ENCODE measurements around the gene PANK2.
"Not testable (repeated sequence)": the region's sequence is repeated elsewhere in the genome, so short reads cannot be mapped to it uniquely, and the experiment has no call there.

The PANK2 gene

GRCh38 chr20:3902446-3902845, 13.3 kb downstream of the PANK2 start:
- Mint-ChIP-seq H3K36me3 (ENCODE audit: low read depth) (peaks cover 2% of the 10 kb centered on the region), H3K27ac (no peak overlapping the region), H3K9me3 (no peaks in the 10 kb centered on the region), H3K4me3 (no peak overlapping the region), H3K27me3 (ENCODE audit: low read depth) (no peaks in the 10 kb centered on the region), H3K4me1 (ENCODE audit: low read depth) (peaks cover 36% of the 10 kb centered on the region)

DNA sequence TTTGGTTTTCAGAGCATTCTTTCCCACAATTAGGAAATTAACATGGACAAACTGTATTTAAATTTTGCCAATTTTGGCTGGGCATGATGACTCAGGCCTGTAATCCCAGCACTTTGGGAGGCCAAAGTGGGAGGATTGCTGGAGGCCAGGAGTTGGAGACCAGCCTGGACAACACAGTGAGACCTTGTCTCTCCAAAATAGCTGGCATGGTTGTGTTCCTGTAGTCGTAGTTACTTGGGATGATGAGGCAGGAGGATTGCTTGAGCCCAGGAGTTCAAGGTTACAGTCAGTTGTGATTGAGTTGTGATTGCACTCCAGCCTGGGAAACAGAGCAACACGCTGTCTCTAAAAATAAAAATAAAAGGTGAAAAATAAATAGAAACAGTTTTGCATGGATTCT, 15.0 kb downstream of the PANK2 start:
- Mint-ChIP-seq H3K4me3 (no peak overlapping the region), H3K4me1 (ENCODE audit: low read depth) (peaks cover 48% of the 10 kb centered on the region), H3K36me3 (ENCODE audit: low read depth) (peaks cover 15% of the 10 kb centered on the region)

GRCh38 chr20:3904857-3905256, 15.7 kb downstream of the PANK2 start:
- H3K27ac Mint-ChIP-seq: peak overlapping the region; percentile 45
- peaks cover 15% of the 10 kb centered on the region for H3K36me3 Mint-ChIP-seq (ENCODE audit: low read depth)
- H3K4me1 Mint-ChIP-seq (ENCODE audit: low read depth): peaks cover 47% of the 10 kb centered on the region

More for the DNA sequence above, 15.0 kb downstream of the PANK2 start:
- Mint-ChIP-seq H3K27me3 (ENCODE audit: low read depth) (no peaks in the 10 kb centered on the region), H3K9me3 (no peaks in the 10 kb centered on the region), H3K27ac (no peak overlapping the region)

GRCh38 chr20:3906744-3907721, 17.8 kb downstream of the PANK2 start:
- H3K27me3 Mint-ChIP-seq (ENCODE audit: low read depth); H3K9me3 Mint-ChIP-seq: not testable (repeated sequence)
- Mint-ChIP-seq H3K27ac (peak overlapping the region; percentile 93), H3K36me3 (ENCODE audit: low read depth) (peaks cover 28% of the 10 kb centered on the region), H3K4me1 (ENCODE audit: low read depth) (peaks cover 38% of the 10 kb centered on the region), H3K4me3 (peak overlapping the region; percentile 72)

More at GRCh38 chr20:3904857-3905256, 15.7 kb downstream of the PANK2 start:
- Mint-ChIP-seq H3K9me3 (no peaks in the 10 kb centered on the region), H3K4me3 (no peak overlapping the region), H3K27me3 (ENCODE audit: low read depth) (no peaks in the 10 kb centered on the region)

DNA sequence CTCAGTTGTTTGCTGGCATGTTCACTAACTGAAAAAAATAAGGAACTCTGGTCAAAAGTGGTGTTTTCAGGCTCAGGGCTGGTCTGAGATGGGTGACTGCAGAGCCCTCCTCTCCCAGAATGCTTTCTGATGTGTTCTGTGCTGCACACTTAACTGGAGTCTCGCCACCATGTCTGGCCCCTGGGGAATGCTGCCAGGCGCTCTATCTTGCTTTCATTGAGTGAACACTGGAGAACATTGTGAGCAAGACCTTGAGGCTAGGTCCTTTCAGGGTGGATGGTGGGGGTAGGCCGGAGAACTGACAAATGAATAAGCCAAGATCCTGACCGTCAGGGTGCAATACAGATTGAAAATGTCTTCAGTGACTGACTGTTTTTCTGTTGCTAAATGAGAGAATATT, 19.5 kb downstream of the PANK2 start:
- Mint-ChIP-seq H3K4me3 (peak overlapping the region; percentile 35), H3K36me3 (ENCODE audit: low read depth) (peaks cover 36% of the 10 kb centered on the region), H3K27ac (peak overlapping the region; percentile 67)

DNA sequence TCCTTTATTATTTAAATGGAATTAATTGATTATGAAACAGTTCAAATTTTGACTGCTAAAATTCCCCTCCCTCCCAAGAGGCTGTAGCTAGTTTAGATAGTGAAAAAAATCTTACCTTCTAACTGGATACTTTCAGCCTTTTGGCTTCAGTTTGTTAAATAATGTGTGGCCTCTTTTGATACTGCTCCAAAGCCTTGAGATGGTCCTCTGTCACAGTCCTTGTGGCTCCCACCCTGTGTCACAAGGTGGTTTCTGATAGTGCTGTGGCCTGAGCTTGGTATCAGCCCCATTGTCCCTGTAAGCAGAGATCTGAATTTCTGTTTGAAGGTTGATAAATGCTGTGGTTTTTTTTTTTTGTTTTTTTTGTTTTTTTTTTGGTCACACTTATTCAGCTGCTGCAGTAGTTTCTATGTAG, 20.8 kb downstream of the PANK2 start:
- Mint-ChIP-seq H3K36me3 (ENCODE audit: low read depth) (peaks cover 44% of the 10 kb centered on the region), H3K27ac (peak overlapping the region; percentile 64), H3K4me1 (ENCODE audit: low read depth) (peaks cover 33% of the 10 kb centered on the region), H3K27me3 (ENCODE audit: low read depth) (no peaks in the 10 kb centered on the region), H3K4me3 (no peak overlapping the region), H3K9me3 (no peaks in the 10 kb centered on the region)

More for the DNA sequence above, 19.5 kb downstream of the PANK2 start:
- H3K4me1 Mint-ChIP-seq (ENCODE audit: low read depth): peaks cover 39% of the 10 kb centered on the region
- no peaks in the 10 kb centered on the region for H3K27me3 Mint-ChIP-seq (ENCODE audit: low read depth)
- no peaks in the 10 kb centered on the region for H3K9me3 Mint-ChIP-seq

- peak overlapping the region; percentile 64 for H3K27ac Mint-ChIP-seq
- H3K27me3 Mint-ChIP-seq (ENCODE audit: low read depth): no peaks in the 10 kb centered on the region
- peaks cover 51% of the 10 kb centered on the region for H3K36me3 Mint-ChIP-seq (ENCODE audit: low read depth)
- H3K9me3 Mint-ChIP-seq: no peaks in the 10 kb centered on the region
- H3K4me3 Mint-ChIP-seq: no peak overlapping the region
- peaks cover 37% of the 10 kb centered on the region for H3K4me1 Mint-ChIP-seq (ENCODE audit: low read depth)
Observed at GRCh38 chr20:3910853-3911252, 21.7 kb downstream of the PANK2 start.

DNA sequence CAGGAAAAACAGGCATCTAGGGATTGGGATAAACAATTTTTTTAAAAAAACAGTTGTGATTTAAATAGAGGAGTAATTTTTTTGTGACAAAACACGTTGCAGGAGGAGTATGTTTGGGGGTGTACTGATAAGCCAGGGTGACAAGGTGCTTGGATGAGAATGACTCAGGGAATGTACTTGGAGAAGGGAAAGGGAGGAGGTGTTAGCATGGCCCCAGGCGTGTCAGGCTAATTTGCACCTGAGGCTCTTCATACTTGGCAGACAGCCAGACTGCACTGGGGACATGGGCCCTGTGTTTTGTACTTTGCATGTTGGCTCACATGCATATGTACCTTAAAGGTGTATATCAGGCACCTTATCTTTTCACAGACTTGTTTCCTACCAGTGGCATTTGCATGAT, 22.8 kb downstream of the PANK2 start:
- Mint-ChIP-seq H3K9me3 (no peaks in the 10 kb centered on the region), H3K4me3 (no peak overlapping the region), H3K4me1 (ENCODE audit: low read depth) (peaks cover 42% of the 10 kb centered on the region), H3K27me3 (ENCODE audit: low read depth) (no peaks in the 10 kb centered on the region), H3K27ac (no peak overlapping the region), H3K36me3 (ENCODE audit: low read depth) (peaks cover 61% of the 10 kb centered on the region)

DNA sequence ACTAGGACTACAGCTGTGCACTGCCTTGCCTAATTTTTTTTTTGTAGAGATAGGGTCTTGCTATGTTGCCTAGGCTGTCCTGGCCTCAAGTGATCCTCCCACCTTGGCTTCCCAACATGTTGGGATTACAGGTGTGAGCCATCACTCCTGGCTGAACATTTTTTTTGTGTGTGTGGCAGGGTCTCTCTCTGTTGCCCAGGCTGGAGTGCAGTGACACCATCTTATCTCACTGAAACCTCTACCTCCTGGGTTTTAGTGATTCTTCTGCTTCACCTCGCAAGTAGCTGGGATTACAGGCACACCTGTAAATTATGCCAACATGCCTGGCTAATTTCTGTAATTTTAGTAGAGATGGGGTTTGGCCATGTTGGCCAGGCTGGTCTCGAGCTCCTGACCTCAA, 25.3 kb downstream of the PANK2 start:
- H3K4me3 Mint-ChIP-seq: no peak overlapping the region
- H3K4me1 Mint-ChIP-seq (ENCODE audit: low read depth): peaks cover 32% of the 10 kb centered on the region
- peaks cover 64% of the 10 kb centered on the region for H3K36me3 Mint-ChIP-seq (ENCODE audit: low read depth)
- H3K27me3 Mint-ChIP-seq (ENCODE audit: low read depth): no peaks in the 10 kb centered on the region
- no peaks in the 10 kb centered on the region for H3K9me3 Mint-ChIP-seq
- no peak overlapping the region for H3K27ac Mint-ChIP-seq

- Mint-ChIP-seq H3K4me3 (no peak overlapping the region), H3K9me3 (no peaks in the 10 kb centered on the region), H3K4me1 (ENCODE audit: low read depth) (peaks cover 29% of the 10 kb centered on the region), H3K36me3 (ENCODE audit: low read depth) (peaks cover 58% of the 10 kb centered on the region), H3K27ac (peak overlapping the region; percentile 49), H3K27me3 (ENCODE audit: low read depth) (no peaks in the 10 kb centered on the region)
Observed at GRCh38 chr20:3915691-3916090, 26.5 kb downstream of the PANK2 start.

- no peak overlapping the region for H3K27ac Mint-ChIP-seq
- no peak overlapping the region for H3K4me3 Mint-ChIP-seq
- no peaks in the 10 kb centered on the region for H3K27me3 Mint-ChIP-seq (ENCODE audit: low read depth)
- peaks cover 58% of the 10 kb centered on the region for H3K36me3 Mint-ChIP-seq (ENCODE audit: low read depth)
- peaks cover 25% of the 10 kb centered on the region for H3K4me1 Mint-ChIP-seq (ENCODE audit: low read depth)
- no peaks in the 10 kb centered on the region for H3K9me3 Mint-ChIP-seq
Observed at GRCh38 chr20:3916364-3916763, 27.2 kb downstream of the PANK2 start.

- H3K4me1 Mint-ChIP-seq (ENCODE audit: low read depth): peaks cover 36% of the 10 kb centered on the region
- no peak overlapping the region for H3K4me3 Mint-ChIP-seq
- no peaks in the 10 kb centered on the region for H3K27me3 Mint-ChIP-seq (ENCODE audit: low read depth)
- peaks cover 55% of the 10 kb centered on the region for H3K36me3 Mint-ChIP-seq (ENCODE audit: low read depth)
- H3K9me3 Mint-ChIP-seq: no peaks in the 10 kb centered on the region
- no peak overlapping the region for H3K27ac Mint-ChIP-seq
Observed at GRCh38 chr20:3919352-3919751, 30.2 kb downstream of the PANK2 start.

GRCh38 chr20:3922223-3922982, 33.2 kb downstream of the PANK2 start:
- peak overlapping the region; percentile 37 for H3K27ac Mint-ChIP-seq
- H3K36me3 Mint-ChIP-seq (ENCODE audit: low read depth): peaks cover 49% of the 10 kb centered on the region
- no peaks in the 10 kb centered on the region for H3K27me3 Mint-ChIP-seq (ENCODE audit: low read depth)
- H3K9me3 Mint-ChIP-seq: no peaks in the 10 kb centered on the region
- H3K4me3 Mint-ChIP-seq: no peak overlapping the region
- peaks cover 31% of the 10 kb centered on the region for H3K4me1 Mint-ChIP-seq (ENCODE audit: low read depth)

DNA sequence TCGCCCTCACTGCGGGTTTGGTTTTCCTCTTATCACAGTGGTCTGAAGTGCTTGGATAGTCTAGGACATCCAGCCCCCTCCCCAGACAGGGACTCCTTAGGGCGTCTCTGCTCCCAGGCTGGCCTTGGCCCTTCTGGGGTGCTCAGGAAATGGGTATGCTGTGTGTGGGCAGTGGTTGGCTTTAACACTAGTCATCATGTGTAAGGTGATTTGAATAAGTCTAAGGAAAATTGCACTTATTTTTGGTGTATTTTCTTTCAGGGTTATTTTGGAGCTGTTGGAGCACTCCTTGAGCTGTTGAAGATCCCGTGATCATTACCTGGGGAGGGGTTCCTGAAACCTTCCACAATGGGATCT, 33.8 kb downstream of the PANK2 start:
- H3K4me1 Mint-ChIP-seq (ENCODE audit: low read depth): peaks cover 33% of the 10 kb centered on the region
- H3K36me3 Mint-ChIP-seq (ENCODE audit: low read depth): peaks cover 50% of the 10 kb centered on the region
- no peak overlapping the region for H3K4me3 Mint-ChIP-seq
- no peaks in the 10 kb centered on the region for H3K27me3 Mint-ChIP-seq (ENCODE audit: low read depth)
- no peak overlapping the region for H3K27ac Mint-ChIP-seq
- no peaks in the 10 kb centered on the region for H3K9me3 Mint-ChIP-seq

- H3K9me3 Mint-ChIP-seq: no peaks in the 10 kb centered on the region
- H3K36me3 Mint-ChIP-seq (ENCODE audit: low read depth): peaks cover 45% of the 10 kb centered on the region
- H3K4me1 Mint-ChIP-seq (ENCODE audit: low read depth): peaks cover 36% of the 10 kb centered on the region
Observed at GRCh38 chr20:3923818-3924217, 34.6 kb downstream of the PANK2 start.

More at GRCh38 chr20:3923818-3924217, 34.6 kb downstream of the PANK2 start:
- Mint-ChIP-seq H3K27me3 (ENCODE audit: low read depth) (no peaks in the 10 kb centered on the region), H3K27ac (no peak overlapping the region), H3K4me3 (no peak overlapping the region)
